HG02759 (cell line): Measurements from ENCODE around the gene KCNH8.
A peak's percentile ranks its signal among the peaks of the same experiment; 100 is the strongest.
"Not testable (repeated sequence)": the region's sequence is repeated elsewhere in the genome, so short reads cannot be mapped to it uniquely, and the experiment has no call there.

Experiments
- ATAC-seq: cut with Tn5 transposase; IDR thresholded peaks from one replicate; pipeline ENCODE4 v1.9.1; 2021; ENCODE audit warnings: mild to moderate bottlenecking, moderate library complexity; ENCODE audit not compliant: unreplicated experiment

Gene KCNH8

GRCh38 chr3:19147905-19148767 lies at the start of gene KCNH8:
Gene KCNH8, plus strand, starts transcription at chr3:19148510. Its CDS starts 210 bp downstream, at chr3:19148720.
- no peak for ATAC-seq

GRCh38 chr3:19102654-19103290 lies 45.5 kb upstream of the KCNH8 start:
- ATAC-seq = not testable (repeated sequence)

- ATAC-seq = no peak
Measured at GRCh38 chr3:19103510-19103909, 44.8 kb upstream of the KCNH8 start.

- no peak for ATAC-seq
Measured at GRCh38 chr3:19104459-19104858, 43.9 kb upstream of the KCNH8 start.

GRCh38 chr3:19105826-19106225 lies 42.5 kb upstream of the KCNH8 start:
- ATAC-seq = no peak

- ATAC-seq = no peak
Measured at GRCh38 chr3:19106307-19106706, 42.0 kb upstream of the KCNH8 start.

- ATAC-seq = no peak
Measured at GRCh38 chr3:19107719-19108118, 40.6 kb upstream of the KCNH8 start.

GRCh38 chr3:19110335-19110895 lies 37.9 kb upstream of the KCNH8 start:
- ATAC-seq = no peak

GRCh38 chr3:19114461-19114860 lies 33.8 kb upstream of the KCNH8 start:
- ATAC-seq = no peak

- ATAC-seq = no peak
Measured at GRCh38 chr3:19116239-19116638, 32.1 kb upstream of the KCNH8 start.

GRCh38 chr3:19124752-19125151 lies 23.6 kb upstream of the KCNH8 start:
- ATAC-seq = no peak

GRCh38 chr3:19139863-19140262 lies 8.4 kb upstream of the KCNH8 start:
- no peak for ATAC-seq

- peak; percentile 80 for ATAC-seq
Measured at GRCh38 chr3:19146685-19147650, 1.3 kb upstream of the KCNH8 start.

- ATAC-seq = no peak
Measured at GRCh38 chr3:19148768-19149091, 420 bp downstream of the KCNH8 start.

GRCh38 chr3:19149368-19149767 lies 1.1 kb downstream of the KCNH8 start:
- ATAC-seq = no peak

GRCh38 chr3:19151171-19151570 lies 2.9 kb downstream of the KCNH8 start:
- ATAC-seq = no peak

- no peak for ATAC-seq
Measured at GRCh38 chr3:19154693-19155250, 6.5 kb downstream of the KCNH8 start.

- ATAC-seq = no peak
Measured at GRCh38 chr3:19155375-19155774, 7.1 kb downstream of the KCNH8 start.

- no peak for ATAC-seq
Measured at GRCh38 chr3:19159966-19160635, 11.8 kb downstream of the KCNH8 start.

- no peak for ATAC-seq
Measured at GRCh38 chr3:19165654-19166053, 17.3 kb downstream of the KCNH8 start.
